K562 (cell line): Measurements from ENCODE around the gene OBSCN. TPM values are rescaled to one million over a fixed set of nuclear protein-coding genes. Genes with fewer than 3 reads are reported as not detected.

Experiments used
- ADNP ChIP-seq: fragments of 200-800 bp; sonication (Bioruptor generic); IDR thresholded peaks from 2 replicates; pipeline ENCODE4 v1.6.1; 2016; ENCODE audit warnings: missing genetic modification characterization, missing compliant biosample characterization
- E2F3 ChIP-seq: fragments of 250-450 bp; sonication (Bioruptor Pico); IDR thresholded peaks from 2 replicates; pipeline ENCODE4 v1.4.0; 2020; ENCODE audit warnings: mild to moderate bottlenecking
- FOXJ3 ChIP-seq: sonication (generic); formaldehyde crosslinking; IDR thresholded peaks from 2 replicates; pipeline ENCODE4 v1.4.0; 2020; ENCODE audit warnings: mild to moderate bottlenecking, missing genetic modification reagents
- GATAD2A ChIP-seq: fragments of 450-650 bp; IDR thresholded peaks from 2 replicates; pipeline ENCODE4 v1.6.1; 2017
- HNRNPH1 ChIP-seq: fragments of 200-400 bp; formaldehyde crosslinking; optimal IDR thresholded peaks from 2 replicates; pipeline ENCODE3; 2017; ENCODE audit warnings: low read depth, mild to moderate bottlenecking, low read length, moderate library complexity
- HOXB6 ChIP-seq: fragments of 250-450 bp; sonication (Bioruptor Pico); IDR thresholded peaks from 2 replicates; pipeline ENCODE4 v1.5.1; 2022; ENCODE audit warnings: mild to moderate bottlenecking, borderline replicate concordance
- MCM7 ChIP-seq, 2 experiments: fragments of 450-650 bp; IDR thresholded peaks; 2 replicates each; pipeline ENCODE4 v1.6.1; 2016 to 2018
- MTA3 ChIP-seq: fragments of 450-650 bp; formaldehyde crosslinking; IDR thresholded peaks from 2 replicates; pipeline ENCODE4 v1.6.1; 2017; ENCODE audit warnings: mild to moderate bottlenecking, borderline replicate concordance
- NFE2 ChIP-seq: IDR thresholded peaks from 2 replicates; pipeline ENCODE4 v1.6.1; 2014; ENCODE audit warnings: antibody characterized with exemption, low read depth
- TAF9B ChIP-seq: fragments of 450-650 bp; IDR thresholded peaks from 2 replicates; pipeline ENCODE4 v1.6.1; 2018; ENCODE audit warnings: mild to moderate bottlenecking; ENCODE audit not compliant: partially characterized antibody
- ZNF57 ChIP-seq: fragments of 450-650 bp; formaldehyde crosslinking; IDR thresholded peaks from 2 replicates; pipeline ENCODE4 v1.4.0; 2020; ENCODE audit warnings: mild to moderate bottlenecking, moderate library complexity
- ZNF589 ChIP-seq: fragments of 200-800 bp; sonication (Bioruptor generic); IDR thresholded peaks from 2 replicates; pipeline ENCODE4 v1.6.1; 2016; ENCODE audit warnings: low read depth, missing genetic modification characterization, missing compliant biosample characterization
- polyA plus RNA-seq, 8 experiments: library from polyadenylated mRNA; depleted of rRNA in 4 of 8; stranded (reverse) in 5 of 8; unstranded in 3 of 8; fragments of >200 nt; fragmentation: Nextera tagmentation in 2 of 8; fragmentation: Illumina TruSeq in 1 of 8; extraction: Ambion mirVana in 2 of 8; extraction: Trizol in 1 of 8; gene quantifications; 2 replicates each; pipeline versions ENCODE4 v1.2.1 to v1.2.3, GENCODE V29; 2011 to 2014; ENCODE audit warnings: inconsistent platforms in 1 of 8, missing spikeins in 1 of 8
- total RNA-seq, 7 experiments: library from RNA; depleted of rRNA in 6 of 7; stranded (reverse); fragments of >200 nt in 6 of 7; fragmentation: Illumina TruSeq in 2 of 7; extraction: Trizol in 2 of 7; gene quantifications; 2 replicates each; pipeline versions ENCODE4 v1.2.1 to v1.2.3, GENCODE V29; 2011 to 2021; ENCODE audit warnings: low replicate concordance in 1 of 7
- TF ChIP-seq, protein P1 (sequence below): fragments of 200-600 bp; sonication (generic); IDR thresholded peaks from one replicate; pipeline ENCODE4 v1.6.1; 2012; ENCODE audit warnings: mild to moderate bottlenecking, low read depth, low read length, inconsistent platforms
- TF ChIP-seq, protein P2 (sequence below): sonication (generic); formaldehyde crosslinking; IDR thresholded peaks from 2 replicates; pipeline ENCODE4 v1.9.0; 2022; ENCODE audit warnings: mild to moderate bottlenecking, missing genetic modification reagents
- TF ChIP-seq, protein P3 (sequence below), 3 experiments: fragments of 200-800 bp in 1 of 3; sonication (Bioruptor generic) in 1 of 3; sonication (generic) in 1 of 3; formaldehyde crosslinking in 1 of 3; IDR thresholded peaks; 2 replicates each; pipeline versions ENCODE4 v1.6.1 to v1.8.0; 2016 to 2022; ENCODE audit warnings: mild to moderate bottlenecking in 2 of 3, missing compliant biosample characterization in 2 of 3, missing genetic modification characterization in 2 of 3, missing genetic modification reagents in 1 of 3
- TF ChIP-seq, protein P4 (sequence below), 2 experiments: fragments of 450-650 bp; IDR thresholded peaks; 2 replicates each; pipeline ENCODE4 v1.6.1; 2016

The OBSCN gene
- total and polyA plus RNA-seq, 9 of the 15 experiments (the other 6 are each of a cell fraction or from before 2014, with no cell fraction given), result 0.18 to 19.7 (median 3.6) TPM

DNA sequence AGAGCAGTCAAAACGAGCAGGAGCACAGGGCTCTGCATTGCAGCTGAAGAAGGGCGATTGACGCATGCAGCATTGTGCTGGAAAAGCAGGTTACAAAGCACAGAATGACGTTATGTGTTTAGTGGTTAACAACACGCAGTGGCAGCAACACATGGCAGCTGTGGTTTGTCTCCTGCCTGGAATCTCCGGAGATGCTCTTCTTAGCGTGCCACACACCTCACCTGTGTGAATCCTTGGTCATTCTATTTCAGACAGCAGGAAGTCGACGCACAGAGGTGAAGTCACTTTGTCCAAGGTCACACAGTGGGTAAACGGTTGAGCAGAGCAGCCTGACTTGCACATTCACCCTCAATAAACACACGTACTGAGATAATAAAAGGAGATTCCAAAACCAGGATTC lies 14.7 kb downstream of the OBSCN start (continued):
- TF ChIP-seq, protein P1, sequence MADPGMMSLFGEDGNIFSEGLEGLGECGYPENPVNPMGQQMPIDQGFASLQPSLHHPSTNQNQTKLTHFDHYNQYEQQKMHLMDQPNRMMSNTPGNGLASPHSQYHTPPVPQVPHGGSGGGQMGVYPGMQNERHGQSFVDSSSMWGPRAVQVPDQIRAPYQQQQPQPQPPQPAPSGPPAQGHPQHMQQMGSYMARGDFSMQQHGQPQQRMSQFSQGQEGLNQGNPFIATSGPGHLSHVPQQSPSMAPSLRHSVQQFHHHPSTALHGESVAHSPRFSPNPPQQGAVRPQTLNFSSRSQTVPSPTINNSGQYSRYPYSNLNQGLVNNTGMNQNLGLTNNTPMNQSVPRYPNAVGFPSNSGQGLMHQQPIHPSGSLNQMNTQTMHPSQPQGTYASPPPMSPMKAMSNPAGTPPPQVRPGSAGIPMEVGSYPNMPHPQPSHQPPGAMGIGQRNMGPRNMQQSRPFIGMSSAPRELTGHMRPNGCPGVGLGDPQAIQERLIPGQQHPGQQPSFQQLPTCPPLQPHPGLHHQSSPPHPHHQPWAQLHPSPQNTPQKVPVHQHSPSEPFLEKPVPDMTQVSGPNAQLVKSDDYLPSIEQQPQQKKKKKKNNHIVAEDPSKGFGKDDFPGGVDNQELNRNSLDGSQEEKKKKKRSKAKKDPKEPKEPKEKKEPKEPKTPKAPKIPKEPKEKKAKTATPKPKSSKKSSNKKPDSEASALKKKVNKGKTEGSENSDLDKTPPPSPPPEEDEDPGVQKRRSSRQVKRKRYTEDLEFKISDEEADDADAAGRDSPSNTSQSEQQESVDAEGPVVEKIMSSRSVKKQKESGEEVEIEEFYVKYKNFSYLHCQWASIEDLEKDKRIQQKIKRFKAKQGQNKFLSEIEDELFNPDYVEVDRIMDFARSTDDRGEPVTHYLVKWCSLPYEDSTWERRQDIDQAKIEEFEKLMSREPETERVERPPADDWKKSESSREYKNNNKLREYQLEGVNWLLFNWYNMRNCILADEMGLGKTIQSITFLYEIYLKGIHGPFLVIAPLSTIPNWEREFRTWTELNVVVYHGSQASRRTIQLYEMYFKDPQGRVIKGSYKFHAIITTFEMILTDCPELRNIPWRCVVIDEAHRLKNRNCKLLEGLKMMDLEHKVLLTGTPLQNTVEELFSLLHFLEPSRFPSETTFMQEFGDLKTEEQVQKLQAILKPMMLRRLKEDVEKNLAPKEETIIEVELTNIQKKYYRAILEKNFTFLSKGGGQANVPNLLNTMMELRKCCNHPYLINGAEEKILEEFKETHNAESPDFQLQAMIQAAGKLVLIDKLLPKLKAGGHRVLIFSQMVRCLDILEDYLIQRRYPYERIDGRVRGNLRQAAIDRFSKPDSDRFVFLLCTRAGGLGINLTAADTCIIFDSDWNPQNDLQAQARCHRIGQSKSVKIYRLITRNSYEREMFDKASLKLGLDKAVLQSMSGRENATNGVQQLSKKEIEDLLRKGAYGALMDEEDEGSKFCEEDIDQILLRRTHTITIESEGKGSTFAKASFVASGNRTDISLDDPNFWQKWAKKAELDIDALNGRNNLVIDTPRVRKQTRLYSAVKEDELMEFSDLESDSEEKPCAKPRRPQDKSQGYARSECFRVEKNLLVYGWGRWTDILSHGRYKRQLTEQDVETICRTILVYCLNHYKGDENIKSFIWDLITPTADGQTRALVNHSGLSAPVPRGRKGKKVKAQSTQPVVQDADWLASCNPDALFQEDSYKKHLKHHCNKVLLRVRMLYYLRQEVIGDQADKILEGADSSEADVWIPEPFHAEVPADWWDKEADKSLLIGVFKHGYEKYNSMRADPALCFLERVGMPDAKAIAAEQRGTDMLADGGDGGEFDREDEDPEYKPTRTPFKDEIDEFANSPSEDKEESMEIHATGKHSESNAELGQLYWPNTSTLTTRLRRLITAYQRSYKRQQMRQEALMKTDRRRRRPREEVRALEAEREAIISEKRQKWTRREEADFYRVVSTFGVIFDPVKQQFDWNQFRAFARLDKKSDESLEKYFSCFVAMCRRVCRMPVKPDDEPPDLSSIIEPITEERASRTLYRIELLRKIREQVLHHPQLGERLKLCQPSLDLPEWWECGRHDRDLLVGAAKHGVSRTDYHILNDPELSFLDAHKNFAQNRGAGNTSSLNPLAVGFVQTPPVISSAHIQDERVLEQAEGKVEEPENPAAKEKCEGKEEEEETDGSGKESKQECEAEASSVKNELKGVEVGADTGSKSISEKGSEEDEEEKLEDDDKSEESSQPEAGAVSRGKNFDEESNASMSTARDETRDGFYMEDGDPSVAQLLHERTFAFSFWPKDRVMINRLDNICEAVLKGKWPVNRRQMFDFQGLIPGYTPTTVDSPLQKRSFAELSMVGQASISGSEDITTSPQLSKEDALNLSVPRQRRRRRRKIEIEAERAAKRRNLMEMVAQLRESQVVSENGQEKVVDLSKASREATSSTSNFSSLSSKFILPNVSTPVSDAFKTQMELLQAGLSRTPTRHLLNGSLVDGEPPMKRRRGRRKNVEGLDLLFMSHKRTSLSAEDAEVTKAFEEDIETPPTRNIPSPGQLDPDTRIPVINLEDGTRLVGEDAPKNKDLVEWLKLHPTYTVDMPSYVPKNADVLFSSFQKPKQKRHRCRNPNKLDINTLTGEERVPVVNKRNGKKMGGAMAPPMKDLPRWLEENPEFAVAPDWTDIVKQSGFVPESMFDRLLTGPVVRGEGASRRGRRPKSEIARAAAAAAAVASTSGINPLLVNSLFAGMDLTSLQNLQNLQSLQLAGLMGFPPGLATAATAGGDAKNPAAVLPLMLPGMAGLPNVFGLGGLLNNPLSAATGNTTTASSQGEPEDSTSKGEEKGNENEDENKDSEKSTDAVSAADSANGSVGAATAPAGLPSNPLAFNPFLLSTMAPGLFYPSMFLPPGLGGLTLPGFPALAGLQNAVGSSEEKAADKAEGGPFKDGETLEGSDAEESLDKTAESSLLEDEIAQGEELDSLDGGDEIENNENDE, result no peak
- TF ChIP-seq E2F3 (CRISPR knock-in tag), result no peak
- TF ChIP-seq ADNP (tag), result no peak
- no peak for TF ChIP-seq HOXB6
- no peak for TF ChIP-seq ZNF589
- TF ChIP-seq MTA3, result no peak
- no peak for TF ChIP-seq NFE2
- no peak for TF ChIP-seq TAF9B
- TF ChIP-seq FOXJ3 (CRISPR knock-in tag), result no peak
- no peak for TF ChIP-seq GATAD2A
- TF ChIP-seq ZNF57 (CRISPR knock-in tag), result no peak
- TF ChIP-seq, protein P2, sequence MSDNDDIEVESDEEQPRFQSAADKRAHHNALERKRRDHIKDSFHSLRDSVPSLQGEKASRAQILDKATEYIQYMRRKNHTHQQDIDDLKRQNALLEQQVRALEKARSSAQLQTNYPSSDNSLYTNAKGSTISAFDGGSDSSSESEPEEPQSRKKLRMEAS, result peak; percentile 51
- TF ChIP-seq HNRNPH1, result no peak
- TF ChIP-seq, protein P3, sequence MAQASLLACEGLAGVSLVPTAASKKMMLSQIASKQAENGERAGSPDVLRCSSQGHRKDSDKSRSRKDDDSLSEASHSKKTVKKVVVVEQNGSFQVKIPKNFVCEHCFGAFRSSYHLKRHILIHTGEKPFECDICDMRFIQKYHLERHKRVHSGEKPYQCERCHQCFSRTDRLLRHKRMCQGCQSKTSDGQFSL (CRISPR knock-in tag; IDR thresholded peaks at IDR 0.05), result no peak
- TF ChIP-seq, protein P3 (tag; IDR thresholded peaks at IDR 0.05), result no peak
- no peak for TF ChIP-seq MCM7 (IDR thresholded peaks at IDR 0.05)
- TF ChIP-seq, protein P4, sequence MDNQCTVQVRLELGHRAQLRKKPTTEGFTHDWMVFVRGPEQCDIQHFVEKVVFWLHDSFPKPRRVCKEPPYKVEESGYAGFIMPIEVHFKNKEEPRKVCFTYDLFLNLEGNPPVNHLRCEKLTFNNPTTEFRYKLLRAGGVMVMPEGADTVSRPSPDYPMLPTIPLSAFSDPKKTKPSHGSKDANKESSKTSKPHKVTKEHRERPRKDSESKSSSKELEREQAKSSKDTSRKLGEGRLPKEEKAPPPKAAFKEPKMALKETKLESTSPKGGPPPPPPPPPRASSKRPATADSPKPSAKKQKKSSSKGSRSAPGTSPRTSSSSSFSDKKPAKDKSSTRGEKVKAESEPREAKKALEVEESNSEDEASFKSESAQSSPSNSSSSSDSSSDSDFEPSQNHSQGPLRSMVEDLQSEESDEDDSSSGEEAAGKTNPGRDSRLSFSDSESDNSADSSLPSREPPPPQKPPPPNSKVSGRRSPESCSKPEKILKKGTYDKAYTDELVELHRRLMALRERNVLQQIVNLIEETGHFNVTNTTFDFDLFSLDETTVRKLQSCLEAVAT (IDR thresholded peaks at IDR 0.05), result no peak
